HL-60 (cell line): ENCODE measurements around the gene FAM72A.
A peak's percentile ranks its signal among the peaks of the same experiment; 100 is the strongest.
"Not testable (repeated sequence)": the region's sequence is repeated elsewhere in the genome, so short reads cannot be mapped to it uniquely, and the experiment has no call there.

Source experiments
- DNase-seq, 2 experiments: peaks; one replicate each; pipeline ENCODE4 v3.0.0-alpha.2; 2010 to 2020; ENCODE audit warnings: low read depth in 1 of 2, low spot score in 1 of 2
- H3K27ac ChIP-seq: fragments of 250-450 bp; sonication (Bioruptor Pico); replicated peaks from 2 replicates; pipeline ENCODE4 v1.5.1; 2020; ENCODE audit warnings: mild to moderate bottlenecking, moderate library complexity
- H3K27me3 ChIP-seq: fragments of 250-450 bp; sonication (Bioruptor Pico); 2 replicates; pipeline ENCODE4 v1.5.1; 2021; ENCODE audit warnings: mild to moderate bottlenecking, moderate library complexity; ENCODE audit not compliant: insufficient read depth, poor library complexity, severe bottlenecking
- H3K4me3 ChIP-seq: replicated peaks from 2 replicates; pipeline ENCODE4 v1.5.1; 2011; ENCODE audit warnings: mild to moderate bottlenecking, control low read depth, low read length; ENCODE audit not compliant: insufficient read depth

FAM72A gene

DNA sequence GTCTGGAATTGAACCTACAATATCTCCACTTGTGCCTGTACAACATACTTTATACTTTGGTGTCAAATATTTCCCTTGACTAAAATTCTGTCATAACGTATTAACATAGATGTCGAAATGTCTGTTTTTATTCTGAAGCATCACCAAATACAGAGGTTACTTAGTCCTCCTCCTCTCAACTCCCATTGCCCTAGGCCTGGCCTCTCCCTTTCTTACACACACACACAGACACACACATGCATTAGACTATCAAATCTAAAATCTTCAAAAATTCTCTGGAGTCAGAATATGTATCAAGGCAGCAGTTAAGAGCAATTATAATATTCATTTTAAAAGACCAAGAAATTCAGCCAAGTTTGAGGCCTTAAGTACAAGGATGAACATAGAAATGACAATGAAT is 7.5 kb downstream of the FAM72A start:
- not testable (repeated sequence) for H3K27me3 ChIP-seq, DNase-seq, H3K27ac ChIP-seq, H3K4me3 ChIP-seq

- H3K27me3 ChIP-seq, H3K4me3 ChIP-seq, DNase-seq, H3K27ac ChIP-seq: not testable (repeated sequence)
Measured at GRCh38 chr1:206186826-206187225, 15.8 kb downstream of the FAM72A start.

DNA sequence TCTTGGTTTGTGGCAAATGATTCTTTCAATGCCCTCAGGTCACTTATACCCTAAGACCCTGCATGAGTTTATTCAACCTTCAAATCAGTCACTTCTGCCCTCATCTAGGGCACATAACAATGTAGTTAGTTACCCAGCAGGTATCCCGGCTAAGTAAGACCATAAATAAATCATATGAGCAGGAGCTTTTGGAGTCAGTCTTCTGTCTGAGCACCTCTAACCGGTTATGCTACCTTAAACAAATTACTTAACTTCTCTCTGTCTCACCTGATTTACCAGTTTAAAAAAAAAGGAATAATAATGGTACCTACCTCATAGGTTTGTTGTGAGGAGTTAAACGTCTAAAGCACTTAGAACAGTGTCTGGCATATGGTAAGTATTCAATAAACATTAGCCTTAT is 16.9 kb downstream of the FAM72A start:
- H3K27me3 ChIP-seq, DNase-seq, H3K27ac ChIP-seq, H3K4me3 ChIP-seq: not testable (repeated sequence)

DNA sequence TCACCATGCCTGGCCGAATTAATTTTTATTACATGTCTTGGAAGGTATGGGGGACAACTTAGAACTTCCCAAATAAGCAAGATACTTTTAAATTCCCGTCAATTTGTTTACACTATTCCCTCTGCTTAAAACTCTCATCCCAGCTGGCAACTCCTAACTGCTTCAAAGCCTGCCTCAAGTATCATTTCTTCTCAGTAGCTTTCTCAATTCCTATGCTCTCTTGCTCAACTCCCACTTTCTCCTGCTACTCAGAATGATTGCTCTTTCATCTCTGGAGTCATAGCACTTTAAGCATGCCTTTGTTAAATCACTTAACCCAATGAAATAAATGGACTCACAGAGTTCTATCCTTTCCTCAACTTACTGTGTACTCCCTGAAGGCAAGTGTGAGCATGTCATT is 18.9 kb downstream of the FAM72A start:
- H3K4me3 ChIP-seq, DNase-seq, H3K27ac ChIP-seq, H3K27me3 ChIP-seq: not testable (repeated sequence)

DNA sequence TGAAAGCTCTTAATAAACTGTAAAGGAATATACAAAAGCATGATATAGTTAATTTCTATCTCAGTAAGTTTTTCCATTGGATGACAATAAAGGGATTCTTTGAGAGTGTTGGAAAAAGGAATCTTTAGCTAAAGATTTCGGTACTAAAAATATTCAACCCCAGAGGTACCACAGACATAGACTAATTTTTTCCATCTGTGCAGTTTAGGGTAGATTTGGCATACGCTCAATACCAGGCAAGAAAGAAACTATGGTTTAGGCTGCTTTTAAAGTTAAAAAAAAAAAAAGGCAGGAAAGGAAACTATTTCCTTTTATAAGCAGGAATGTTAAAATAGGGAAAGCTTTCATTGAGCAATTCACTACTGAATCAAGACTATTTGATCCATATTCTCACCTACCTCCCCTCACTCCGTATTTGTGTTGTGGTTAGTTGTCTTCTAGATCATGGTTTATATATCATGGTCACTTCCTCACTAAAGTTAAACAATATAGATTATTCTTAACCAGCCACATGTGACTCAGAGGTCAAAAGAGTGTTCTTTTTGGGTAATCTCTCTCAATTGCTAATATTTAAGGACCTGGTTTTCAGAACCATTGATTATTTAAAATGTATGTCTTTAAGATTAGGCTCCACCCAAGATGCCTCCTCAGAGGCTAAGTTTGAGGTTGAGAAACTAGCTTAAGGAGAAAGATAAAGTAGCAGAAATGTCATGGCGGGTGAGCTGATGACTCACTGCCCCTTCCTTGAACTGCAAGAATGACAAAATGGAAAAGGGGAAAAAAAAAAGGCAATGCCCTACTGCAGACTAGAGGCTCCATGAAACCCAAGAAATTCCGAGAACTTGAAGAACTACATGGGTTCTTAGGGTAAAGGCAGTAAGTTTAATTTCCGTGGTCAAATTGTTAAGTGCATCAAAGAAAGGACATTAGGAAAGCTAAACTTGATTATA is 20.0 kb downstream of the FAM72A start:
- not testable (repeated sequence) for DNase-seq, H3K27ac ChIP-seq, H3K27me3 ChIP-seq, H3K4me3 ChIP-seq

GRCh38 chr1:206179666-206180065 is 23.0 kb downstream of the FAM72A start:
- H3K4me3 ChIP-seq, DNase-seq, H3K27me3 ChIP-seq, H3K27ac ChIP-seq: not testable (repeated sequence)

DNA sequence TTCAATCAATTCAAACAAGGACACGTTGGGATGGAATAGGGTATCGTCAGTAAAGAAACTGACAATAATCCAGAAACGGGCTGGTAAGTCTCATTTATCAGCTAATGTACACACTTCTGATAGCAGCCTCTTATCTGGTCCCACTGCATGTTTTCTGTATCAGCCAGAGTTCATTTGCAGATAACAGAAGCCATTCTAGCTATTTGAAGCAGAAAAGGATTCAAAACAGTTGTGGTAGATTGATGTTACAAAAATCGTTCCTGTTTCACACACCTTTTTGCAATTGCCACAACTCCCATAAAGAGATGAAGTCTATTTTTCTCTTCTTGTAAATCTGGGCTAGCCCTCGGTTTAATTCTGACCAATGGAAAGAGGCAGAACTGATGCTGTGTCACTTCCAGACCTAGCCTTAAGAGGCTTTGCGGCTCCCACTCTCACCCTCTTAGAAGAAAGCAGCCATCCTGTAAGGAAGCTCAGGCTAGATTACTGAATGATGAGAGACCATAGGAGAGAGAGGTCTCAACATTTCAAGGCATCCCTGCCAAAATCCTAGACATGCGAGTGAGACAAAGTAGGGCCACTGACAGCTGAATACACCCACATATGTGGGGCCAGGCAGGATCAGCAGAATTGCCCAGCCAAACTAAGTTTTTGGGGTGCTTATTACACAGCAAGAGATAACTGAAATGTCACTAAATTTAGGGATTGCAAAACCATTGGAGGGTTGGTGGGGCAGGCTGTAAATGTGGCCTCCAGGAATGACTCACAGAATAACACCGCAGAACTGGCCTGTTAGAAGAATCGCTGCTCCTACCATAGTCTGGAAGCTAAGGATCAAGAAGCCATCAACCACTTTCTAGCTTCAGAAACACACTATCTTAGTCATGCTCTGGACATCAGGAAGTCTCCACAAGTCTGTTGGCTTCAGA is 24.3 kb downstream of the FAM72A start:
- not testable (repeated sequence) for H3K4me3 ChIP-seq, H3K27ac ChIP-seq, H3K27me3 ChIP-seq
- peak in 1 of 2 experiments; percentile 61 for DNase-seq

- DNase-seq, H3K27ac ChIP-seq, H3K4me3 ChIP-seq, H3K27me3 ChIP-seq: not testable (repeated sequence)
Measured at GRCh38 chr1:206176114-206176502, 26.5 kb downstream of the FAM72A start.

GRCh38 chr1:206175459-206176113 is 27.1 kb downstream of the FAM72A start:
- H3K27ac ChIP-seq, H3K4me3 ChIP-seq, H3K27me3 ChIP-seq: not testable (repeated sequence)
- peak in 1 of 2 experiments; percentile 33 for DNase-seq

- not testable (repeated sequence) for DNase-seq
Measured at GRCh38 chr1:206174182-206174868, 28.3 kb downstream of the FAM72A start.

DNA sequence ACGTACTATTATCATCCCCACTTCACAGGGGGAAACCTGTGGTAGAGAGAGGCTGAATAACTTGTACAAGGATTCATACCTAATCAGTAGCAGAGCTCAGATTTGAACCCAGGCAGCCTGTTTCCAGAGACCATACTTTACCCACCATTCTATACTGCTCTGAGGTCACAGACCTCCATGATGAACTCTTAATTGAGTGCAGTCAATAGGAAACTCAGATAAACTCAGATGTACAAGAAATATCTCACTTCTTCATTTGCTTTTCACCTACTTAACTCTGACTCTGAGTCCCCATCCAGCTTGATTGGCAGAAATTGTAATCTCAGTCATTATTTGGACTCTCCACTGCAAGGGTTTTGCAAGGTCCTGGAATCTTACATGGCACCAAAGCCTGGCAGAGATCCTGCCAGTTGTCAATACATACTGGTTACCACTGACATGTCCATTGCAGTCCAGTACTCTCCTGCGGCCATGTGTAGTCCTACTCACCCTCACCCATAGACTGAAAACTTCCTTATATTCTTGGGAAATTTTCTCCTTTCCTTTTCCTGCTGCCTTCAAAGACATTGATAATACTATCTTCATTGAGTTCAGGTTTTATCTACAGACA is 29.4 kb downstream of the FAM72A start:
- not testable (repeated sequence) for H3K4me3 ChIP-seq, H3K27me3 ChIP-seq, H3K27ac ChIP-seq, DNase-seq

More at GRCh38 chr1:206174182-206174868, 28.3 kb downstream of the FAM72A start:
- not testable (repeated sequence) for H3K4me3 ChIP-seq, H3K27me3 ChIP-seq, H3K27ac ChIP-seq

GRCh38 chr1:206169794-206170193 is 32.8 kb downstream of the FAM72A start:
- not testable (repeated sequence) for H3K27ac ChIP-seq, H3K4me3 ChIP-seq, H3K27me3 ChIP-seq
- DNase-seq: peak in 1 of 2 experiments; percentile 10

- H3K27me3 ChIP-seq, H3K27ac ChIP-seq, DNase-seq, H3K4me3 ChIP-seq: not testable (repeated sequence)
Measured at GRCh38 chr1:206167350-206168029, 35.1 kb downstream of the FAM72A start.
